T-helper 1 cell treated with Interleukin-12 subunit alpha and Interleukin-12 subunit beta and Interleukin-4 antibody, amounts not matched to agents 30 μg/mL and 1 μg/mL, for 36 hours (primary cell): Measurements from ENCODE around the gene NKX2-2.
"Not testable (repeated sequence)": the region's sequence is repeated elsewhere in the genome, so short reads cannot be mapped to it uniquely, and the experiment has no call there.

Experiments
- H3K27ac Mint-ChIP-seq: one replicate; pipeline ENCODE4 v1.8.0; 2021; ENCODE audit warnings: mild to moderate bottlenecking, mixed read lengths
- H3K27me3 Mint-ChIP-seq: one replicate; pipeline ENCODE4 v1.8.0; 2021; ENCODE audit warnings: low read depth, mixed read lengths
- H3K36me3 Mint-ChIP-seq: one replicate; pipeline ENCODE4 v1.8.0; 2021; ENCODE audit warnings: low read depth, mixed read lengths
- H3K4me1 Mint-ChIP-seq: one replicate; pipeline ENCODE4 v1.8.0; 2021; ENCODE audit warnings: low read depth, mixed read lengths
- H3K4me3 Mint-ChIP-seq: one replicate; pipeline ENCODE4 v1.8.0; 2021; ENCODE audit warnings: mild to moderate bottlenecking, moderate library complexity, mixed read lengths
- H3K9me3 Mint-ChIP-seq: one replicate; pipeline ENCODE4 v1.8.0; 2021; ENCODE audit warnings: mixed read lengths

NKX2-2 gene

DNA sequence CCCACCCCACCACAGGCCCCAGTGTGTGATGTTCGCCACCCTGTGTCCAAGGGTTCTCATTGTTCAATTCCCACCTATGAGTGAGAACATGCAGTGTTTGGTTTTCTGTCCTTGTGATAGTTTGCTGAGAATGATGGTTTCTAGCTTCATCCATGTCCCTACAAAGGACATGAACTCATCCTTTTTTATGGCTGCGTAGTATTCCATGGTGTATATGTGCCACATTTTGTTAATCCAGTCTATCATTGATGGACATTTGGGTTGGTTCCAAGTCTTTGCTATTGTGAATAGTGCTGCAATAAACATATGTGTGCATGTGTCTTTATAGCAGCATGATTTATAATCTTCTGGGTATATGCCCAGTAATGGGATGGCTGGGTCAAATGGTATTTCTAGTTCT, 33.7 kb downstream of the NKX2-2 start:
- H3K4me3 Mint-ChIP-seq, H3K36me3 Mint-ChIP-seq, H3K27ac Mint-ChIP-seq, H3K9me3 Mint-ChIP-seq, H3K4me1 Mint-ChIP-seq: not testable (repeated sequence)
- peaks cover 33% of the 10 kb centered on the region for H3K27me3 Mint-ChIP-seq

DNA sequence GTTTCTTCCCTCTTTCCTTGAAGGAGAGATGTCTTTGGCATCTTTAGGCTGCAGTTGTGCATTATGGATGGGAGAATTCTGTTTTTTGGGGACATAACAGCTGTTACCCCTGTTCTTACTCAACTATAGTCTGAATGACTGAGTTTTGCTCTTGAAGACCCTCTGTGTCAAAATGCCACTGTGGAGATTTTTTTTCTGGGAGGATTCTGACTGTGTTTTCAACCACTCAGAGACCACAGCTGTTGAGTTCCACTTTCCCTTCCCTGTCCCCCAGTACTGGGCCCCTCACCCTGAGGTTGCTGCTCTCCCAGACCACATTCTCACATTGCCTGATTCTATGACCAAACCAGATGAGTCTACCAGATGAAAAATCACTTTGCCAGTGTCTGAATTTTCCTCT, 48.1 kb downstream of the NKX2-2 start:
- Mint-ChIP-seq H3K27ac (no peak overlapping the region), H3K4me1 (no peaks in the 10 kb centered on the region), H3K36me3 (no peaks in the 10 kb centered on the region)

DNA sequence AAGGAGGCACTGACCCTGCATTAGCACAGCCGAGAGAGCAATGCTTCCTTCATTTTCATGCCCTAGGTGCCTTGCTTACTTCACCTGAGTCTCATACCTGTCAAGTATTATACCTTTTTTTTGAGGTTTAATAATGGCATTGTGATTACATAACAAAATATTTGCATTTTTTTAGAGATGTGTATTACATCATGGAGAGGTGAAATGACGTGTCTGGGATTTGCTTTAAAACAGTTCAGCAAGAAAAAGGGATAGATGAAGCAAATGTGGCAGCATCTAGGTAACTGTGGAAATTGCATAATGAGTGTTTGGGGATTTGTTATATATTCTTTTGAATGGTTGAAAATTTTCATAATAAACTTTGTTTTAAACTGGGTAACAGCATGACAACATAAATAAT, 48.9 kb downstream of the NKX2-2 start:
- Mint-ChIP-seq H3K27me3 (peaks cover 7% of the 10 kb centered on the region), H3K4me3 (no peak overlapping the region), H3K4me1 (no peaks in the 10 kb centered on the region), H3K36me3 (no peaks in the 10 kb centered on the region), H3K27ac (no peak overlapping the region), H3K9me3 (no peaks in the 10 kb centered on the region)

More for the DNA sequence above, 48.1 kb downstream of the NKX2-2 start:
- H3K4me3 Mint-ChIP-seq: no peak overlapping the region
- no peaks in the 10 kb centered on the region for H3K9me3 Mint-ChIP-seq
- H3K27me3 Mint-ChIP-seq: peaks cover 11% of the 10 kb centered on the region
